Uterus (tissue), 4 donors: ENCODE data around the gene RHBDL2. TPM values are rescaled to one million over a fixed set of nuclear protein-coding genes. Genes with fewer than 3 reads are reported as not detected.

Source experiments
- DNase-seq, 2 donors: peaks; one replicate each; pipeline ENCODE4 v3.0.0-alpha.2; 2019 to 2020
- H3K27ac ChIP-seq, 2 donors: fragments of 200-600 bp; sonication (generic); 1 replicate in 1 of 2; 2 replicates in 1 of 2; pipeline ENCODE4 v1.5.1; 2016 to 2018
- H3K27me3 ChIP-seq, 2 donors: fragments of 200-600 bp; sonication (generic); one replicate each; pipeline ENCODE4 v1.5.1; 2018 to 2019; ENCODE audit warnings: control low read depth in 1 of 2
- H3K36me3 ChIP-seq, 2 donors: fragments of 200-600 bp; sonication (generic); one replicate each; pipeline ENCODE4 v1.5.1; 2019; ENCODE audit warnings: control low read depth in 1 of 2
- H3K4me1 ChIP-seq, 2 donors: fragments of 200-600 bp; sonication (generic); one replicate each; pipeline ENCODE4 v1.5.1; 2018 to 2019; ENCODE audit warnings: control low read depth in 1 of 2
- H3K4me3 ChIP-seq, 2 donors: fragments of 200-600 bp; sonication (generic); 1 replicate in 1 of 2; 2 replicates in 1 of 2; pipeline ENCODE4 v1.5.1; 2018 to 2019; ENCODE audit warnings: mild to moderate bottlenecking in 1 of 2
- H3K9me3 ChIP-seq, 2 donors: fragments of 200-600 bp; sonication (generic); one replicate each; pipeline ENCODE4 v1.5.1; 2019; ENCODE audit warnings: control low read depth in 1 of 2
- POLR2A ChIP-seq, 2 donors: fragments of 450-650 bp; IDR thresholded peaks; one replicate each; pipeline ENCODE4 v1.6.1; 2016; ENCODE audit warnings: antibody characterized with exemption in 2 of 2, mild to moderate bottlenecking in 1 of 2, moderate library complexity in 1 of 2
- intact Hi-C: fragments of 100-400 bp; cut with DNase I; formaldehyde crosslinking; loops from one replicate; pipeline ENCODE4 v1.15.1; 2023; ENCODE audit warnings: low total_unique reads
- total RNA-seq, 4 donors: library from RNA; depleted of rRNA in 3 of 4; stranded (reverse); fragments of >200 nt in 3 of 4; gene quantifications; one replicate each; pipeline versions ENCODE4 v1.1.0 to v1.2.4, GENCODE V29; 2014 to 2023
- TF ChIP-seq, protein P1 (sequence below), 4 experiments: fragments of 200-600 bp in 2 of 4; fragments of 450-650 bp in 2 of 4; sonication (generic) in 2 of 4; IDR thresholded peaks; one replicate each; pipeline ENCODE4 v1.5.1; 2016 to 2019; ENCODE audit warnings: antibody characterized with exemption in 4 of 4, mild to moderate bottlenecking in 2 of 4, moderate library complexity in 1 of 4
- donor health status: DM: yes; HTN: yes; CAD: no.

The RHBDL2 gene
- total RNA-seq, 4 donors from 2014 or later: 1.2 TPM; not detected in 3

DNA sequence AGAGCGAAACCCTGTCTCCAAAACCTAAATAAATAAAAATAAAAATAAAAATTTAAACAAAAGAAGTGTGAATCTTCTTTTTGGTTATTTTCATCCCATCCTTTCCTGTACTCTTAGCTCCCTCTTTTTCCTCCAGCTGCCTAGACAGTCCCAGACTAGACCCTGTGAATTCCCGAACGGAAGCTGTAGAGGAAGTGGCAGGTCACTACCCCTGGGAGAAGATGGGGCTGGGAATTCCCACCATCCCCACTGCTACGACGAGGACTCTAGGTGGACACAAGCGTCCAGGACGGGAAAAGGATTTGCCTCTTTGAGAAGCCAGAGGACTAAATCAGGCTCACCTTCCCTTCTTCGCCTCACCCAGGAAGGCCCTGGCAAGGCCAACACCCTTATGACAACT lies 12.6 kb downstream of the RHBDL2 start:
- TF ChIP-seq, protein P1, sequence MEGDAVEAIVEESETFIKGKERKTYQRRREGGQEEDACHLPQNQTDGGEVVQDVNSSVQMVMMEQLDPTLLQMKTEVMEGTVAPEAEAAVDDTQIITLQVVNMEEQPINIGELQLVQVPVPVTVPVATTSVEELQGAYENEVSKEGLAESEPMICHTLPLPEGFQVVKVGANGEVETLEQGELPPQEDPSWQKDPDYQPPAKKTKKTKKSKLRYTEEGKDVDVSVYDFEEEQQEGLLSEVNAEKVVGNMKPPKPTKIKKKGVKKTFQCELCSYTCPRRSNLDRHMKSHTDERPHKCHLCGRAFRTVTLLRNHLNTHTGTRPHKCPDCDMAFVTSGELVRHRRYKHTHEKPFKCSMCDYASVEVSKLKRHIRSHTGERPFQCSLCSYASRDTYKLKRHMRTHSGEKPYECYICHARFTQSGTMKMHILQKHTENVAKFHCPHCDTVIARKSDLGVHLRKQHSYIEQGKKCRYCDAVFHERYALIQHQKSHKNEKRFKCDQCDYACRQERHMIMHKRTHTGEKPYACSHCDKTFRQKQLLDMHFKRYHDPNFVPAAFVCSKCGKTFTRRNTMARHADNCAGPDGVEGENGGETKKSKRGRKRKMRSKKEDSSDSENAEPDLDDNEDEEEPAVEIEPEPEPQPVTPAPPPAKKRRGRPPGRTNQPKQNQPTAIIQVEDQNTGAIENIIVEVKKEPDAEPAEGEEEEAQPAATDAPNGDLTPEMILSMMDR (IDR thresholded peaks at IDR 0.05): no peak
- TF ChIP-seq POLR2A (IDR thresholded peaks at IDR 0.05): no peak
- no peak for DNase-seq
- H3K9me3 ChIP-seq: no peaks in the 10 kb centered on the region
- no peak overlapping the region for H3K4me3 ChIP-seq
- H3K4me1 ChIP-seq: no peaks in the 10 kb centered on the region
- H3K36me3 ChIP-seq: no peaks in the 10 kb centered on the region
- intact Hi-C loops: no loop called here
- H3K27ac ChIP-seq: no peak overlapping the region
- no peaks in the 10 kb centered on the region for H3K27me3 ChIP-seq

DNA sequence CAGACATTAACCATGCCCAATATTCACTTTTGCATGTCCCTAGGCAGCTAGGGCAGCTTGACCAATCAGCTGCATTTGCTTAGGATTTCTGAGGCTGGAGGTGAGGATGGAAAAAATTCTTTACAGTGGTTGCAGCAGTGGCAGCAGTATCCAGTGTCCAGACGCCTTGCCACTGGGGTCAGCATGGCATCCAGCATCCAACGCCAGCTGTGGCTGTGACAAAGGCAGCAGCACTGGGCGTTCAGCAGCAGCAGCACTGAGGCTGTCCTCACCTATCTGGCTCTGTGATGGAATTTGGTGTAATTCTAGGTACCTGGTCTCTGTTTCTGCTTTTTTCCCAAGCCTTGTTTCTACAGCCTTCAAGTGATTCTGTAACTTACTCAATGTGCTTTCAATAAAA lies 15.5 kb downstream of the RHBDL2 start:
- DNase-seq: no peak
- TF ChIP-seq, protein P1 (IDR thresholded peaks at IDR 0.05): no peak
- TF ChIP-seq POLR2A (IDR thresholded peaks at IDR 0.05): no peak
- Histone ChIP-seq H3K9me3 (no peaks in the 10 kb centered on the region), H3K27me3 (no peaks in the 10 kb centered on the region), H3K27ac (no peak overlapping the region), H3K4me1 (no peaks in the 10 kb centered on the region), H3K4me3 (no peak overlapping the region), H3K36me3 (no peaks in the 10 kb centered on the region)
- intact Hi-C loops: no loop called here

DNA sequence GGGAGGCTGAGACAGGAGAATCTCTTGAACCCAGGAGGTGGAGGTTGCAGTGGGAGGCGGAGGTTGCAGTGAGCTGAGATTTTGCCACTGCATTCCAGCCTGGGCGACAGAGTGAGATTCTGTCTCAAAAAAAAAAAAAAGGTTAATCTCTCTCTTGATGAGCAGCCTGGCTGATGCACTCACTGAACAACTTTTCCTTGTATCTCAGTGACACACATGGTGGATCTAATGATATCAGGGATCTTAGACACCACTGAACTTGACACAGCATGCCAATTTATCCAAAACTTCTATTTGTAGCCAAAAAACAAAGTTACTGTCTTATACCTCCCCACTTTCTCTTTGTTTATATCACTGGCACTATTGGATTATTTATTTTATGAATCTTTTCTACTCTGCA lies 16.2 kb downstream of the RHBDL2 start:
- Histone ChIP-seq H3K36me3 (no peaks in the 10 kb centered on the region), H3K27ac (no peak overlapping the region), H3K4me3 (no peak overlapping the region), H3K4me1 (no peaks in the 10 kb centered on the region), H3K27me3 (no peaks in the 10 kb centered on the region), H3K9me3 (no peaks in the 10 kb centered on the region)
- no peak for DNase-seq
- TF ChIP-seq POLR2A (IDR thresholded peaks at IDR 0.05): no peak
- TF ChIP-seq, protein P1 (IDR thresholded peaks at IDR 0.05): no peak
- intact Hi-C loops: no loop called here

DNA sequence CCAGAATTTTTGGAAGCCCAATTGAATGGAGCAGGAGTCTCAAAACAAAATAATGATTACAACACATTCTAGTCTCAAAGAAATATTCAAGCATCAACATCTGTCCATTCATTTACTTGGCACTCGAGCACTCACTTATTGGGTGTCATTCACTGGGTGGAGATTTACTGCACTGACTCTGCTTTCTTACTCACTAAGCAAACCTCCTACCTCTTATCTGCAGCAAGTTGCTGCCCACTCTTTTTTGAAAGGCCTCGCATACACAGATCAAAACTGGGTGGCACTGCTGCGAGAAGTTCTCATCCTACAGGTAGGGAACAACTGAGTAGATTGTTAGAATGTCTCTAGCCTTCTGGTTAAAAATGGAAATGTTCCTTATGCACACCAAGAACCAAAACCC lies 18.0 kb downstream of the RHBDL2 start:
- DNase-seq: no peak
- H3K4me3 ChIP-seq: no peak overlapping the region
- H3K4me1 ChIP-seq: no peaks in the 10 kb centered on the region
- H3K36me3 ChIP-seq: no peaks in the 10 kb centered on the region
- intact Hi-C loops: no loop called here
- no peaks in the 10 kb centered on the region for H3K9me3 ChIP-seq
- no peaks in the 10 kb centered on the region for H3K27me3 ChIP-seq
- no peak for TF ChIP-seq POLR2A (IDR thresholded peaks at IDR 0.05)
- TF ChIP-seq, protein P1 (IDR thresholded peaks at IDR 0.05): no peak
- H3K27ac ChIP-seq: no peak overlapping the region

DNA sequence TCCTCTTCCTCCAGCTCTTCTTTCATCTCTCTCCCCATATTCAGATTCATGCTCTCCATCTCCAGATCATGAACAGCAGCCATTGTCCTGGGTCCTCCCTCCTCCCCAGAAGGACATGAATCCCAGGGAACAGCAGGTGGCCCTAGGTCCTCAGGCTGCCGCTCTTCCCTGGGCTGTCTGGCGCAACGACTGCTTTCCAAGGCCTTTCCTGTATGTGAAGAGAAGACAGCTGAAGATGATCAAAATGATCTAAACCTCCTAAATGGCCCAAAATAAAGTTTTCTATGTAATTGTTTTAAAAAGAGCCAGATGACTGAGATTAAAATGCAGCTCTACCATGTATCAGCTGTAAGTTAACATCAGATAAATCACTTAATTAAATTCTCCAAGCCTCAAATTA lies 22.5 kb downstream of the RHBDL2 start:
- Histone ChIP-seq H3K27me3 (no peaks in the 10 kb centered on the region), H3K36me3 (no peaks in the 10 kb centered on the region)

More for the DNA sequence above, 22.5 kb downstream of the RHBDL2 start:
- Histone ChIP-seq H3K27ac (no peak overlapping the region), H3K4me3 (no peak overlapping the region), H3K4me1 (no peaks in the 10 kb centered on the region), H3K9me3 (no peaks in the 10 kb centered on the region)
- intact Hi-C loops: no loop called here
- DNase-seq: peak in 1 of 2 donors; percentile 29
- TF ChIP-seq, protein P1 (IDR thresholded peaks at IDR 0.05): no peak
